SU-DHL-6 (cell line): Measurements from ENCODE around the gene PLCB1.

Experiments
- H2AFZ ChIP-seq: fragments of 200-600 bp; sonication (generic); 2 replicates; pipeline ENCODE4 v1.6.1; 2014; ENCODE audit warnings: low read depth, mild to moderate bottlenecking, moderate library complexity, mixed read lengths, antibody characterized with exemption, low read length; ENCODE audit not compliant: severe bottlenecking
- H3F3A ChIP-seq: fragments of 200-600 bp; shearing (Covaris generic); 2 replicates; pipeline ENCODE4 v1.6.0; 2016; ENCODE audit warnings: antibody characterized with exemption, mild to moderate bottlenecking; ENCODE audit not compliant: insufficient read depth
- H3K27ac ChIP-seq: fragments of 200-600 bp; sonication (generic); 2 replicates; pipeline ENCODE4 v1.5.1; 2016; ENCODE audit warnings: low read depth, mild to moderate bottlenecking, low read length, moderate library complexity, mixed read lengths
- H3K27me3 ChIP-seq: fragments of 200-600 bp; sonication (generic), shearing (Covaris generic); 2 replicates; pipeline ENCODE4 v1.6.0; 2014; ENCODE audit warnings: mild to moderate bottlenecking, low read length
- H3K36me3 ChIP-seq: fragments of 200-600 bp; sonication (generic); 2 replicates; pipeline ENCODE4 v1.6.1; 2014; ENCODE audit warnings: mild to moderate bottlenecking, low read length, mixed read lengths
- H3K4me2 ChIP-seq: fragments of 300-600, 200-600 bp; shearing (Covaris generic), sonication (generic); 2 replicates; pipeline ENCODE4 v1.6.0; 2014; ENCODE audit warnings: low read length, low read depth, mild to moderate bottlenecking; ENCODE audit not compliant: poor library complexity, severe bottlenecking
- H3K4me3 ChIP-seq: fragments of 200-600 bp; sonication (generic); 2 replicates; pipeline ENCODE4 v1.5.1; 2014; ENCODE audit warnings: antibody characterized with exemption, low read length, mild to moderate bottlenecking, mixed read lengths; ENCODE audit not compliant: insufficient read depth, poor library complexity, severe bottlenecking
- H3K79me2 ChIP-seq: fragments of 200-600 bp; sonication (generic); 2 replicates; pipeline ENCODE4 v1.6.1; 2014; ENCODE audit warnings: mild to moderate bottlenecking, low read length, moderate library complexity; ENCODE audit not compliant: insufficient read depth
- H3K9ac ChIP-seq: fragments of 200-600 bp; sonication (generic); 2 replicates; pipeline ENCODE4 v1.7.0; 2014; ENCODE audit warnings: mild to moderate bottlenecking, low read length
- H3K9me2 ChIP-seq: fragments of 200-600 bp; sonication (generic); replicated peaks from 2 replicates; pipeline ENCODE4 v1.6.1; 2014; ENCODE audit warnings: low read length; ENCODE audit not compliant: insufficient read depth
- H3K9me3 ChIP-seq: fragments of 200-600 bp; sonication (generic); 2 replicates; pipeline ENCODE4 v1.6.1; 2014; ENCODE audit warnings: low read length, mixed read lengths; ENCODE audit not compliant: insufficient read depth
- H4K20me1 ChIP-seq: fragments of 200-600 bp; sonication (generic); 2 replicates; pipeline ENCODE4 v1.6.1; 2014; ENCODE audit warnings: low read depth, mild to moderate bottlenecking, antibody characterized with exemption, low read length, moderate library complexity, mixed read lengths
- EZH2phosphoT487 ChIP-seq: fragments of 200-600 bp; sonication (generic), shearing (Covaris generic); conservative IDR thresholded peaks from 2 replicates; pipeline ENCODE4 v1.6.1; 2018; ENCODE audit warnings: mild to moderate bottlenecking, antibody characterized with exemption, low read length, moderate library complexity, mixed read lengths
- TF ChIP-seq, protein P1 (sequence below): fragments of 200-600 bp; sonication (generic); IDR thresholded peaks from one replicate; pipeline ENCODE4 v1.5.1; 2017; ENCODE audit warnings: antibody characterized with exemption, mild to moderate bottlenecking, low read length, moderate library complexity; ENCODE audit not compliant: insufficient read depth, poor library complexity, severe bottlenecking

PLCB1 gene

DNA sequence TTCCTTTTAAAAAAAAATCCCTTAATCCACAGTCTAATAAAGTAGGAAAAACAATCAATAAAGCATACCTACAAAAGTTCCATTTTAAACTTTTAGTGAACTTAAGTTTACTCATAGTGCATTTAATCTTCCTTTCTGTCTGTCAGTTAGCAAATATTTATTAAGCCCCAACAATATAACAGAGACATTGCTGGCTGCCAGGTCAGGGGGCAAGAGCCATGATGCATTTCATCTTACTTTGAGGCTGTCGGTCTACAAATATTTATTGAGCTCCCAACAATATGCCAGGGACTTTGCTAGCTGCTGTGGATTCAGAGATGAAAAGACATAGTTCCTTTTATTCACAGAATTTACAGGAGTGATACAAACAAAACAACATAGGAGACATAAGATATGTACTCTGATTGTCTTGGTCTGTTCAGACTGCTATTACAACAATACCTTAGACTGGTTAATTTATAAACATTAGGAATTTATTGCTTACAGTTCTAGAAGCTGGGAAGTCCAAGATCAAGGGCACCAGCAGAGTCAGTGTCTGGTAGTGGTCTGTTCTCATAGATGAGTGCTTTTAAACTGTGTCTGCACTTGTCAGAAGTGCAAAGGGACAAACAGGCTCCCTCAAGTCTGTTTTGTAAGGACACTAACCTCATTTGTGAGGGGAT is 118.6 kb downstream of the PLCB1 start:
- no peaks in the 10 kb centered on the region for H4K20me1 ChIP-seq
- H3K4me2 ChIP-seq: no peak overlapping the region
- H3K27ac ChIP-seq: no peak overlapping the region
- H3K9ac ChIP-seq: no peak overlapping the region
- no peaks in the 10 kb centered on the region for H3K79me2 ChIP-seq
- H3K4me3 ChIP-seq: no peak overlapping the region
- no peaks in the 10 kb centered on the region for H3F3A ChIP-seq
- H3K36me3 ChIP-seq: no peaks in the 10 kb centered on the region
- no peaks in the 10 kb centered on the region for H3K27me3 ChIP-seq
- TF ChIP-seq, protein P1, sequence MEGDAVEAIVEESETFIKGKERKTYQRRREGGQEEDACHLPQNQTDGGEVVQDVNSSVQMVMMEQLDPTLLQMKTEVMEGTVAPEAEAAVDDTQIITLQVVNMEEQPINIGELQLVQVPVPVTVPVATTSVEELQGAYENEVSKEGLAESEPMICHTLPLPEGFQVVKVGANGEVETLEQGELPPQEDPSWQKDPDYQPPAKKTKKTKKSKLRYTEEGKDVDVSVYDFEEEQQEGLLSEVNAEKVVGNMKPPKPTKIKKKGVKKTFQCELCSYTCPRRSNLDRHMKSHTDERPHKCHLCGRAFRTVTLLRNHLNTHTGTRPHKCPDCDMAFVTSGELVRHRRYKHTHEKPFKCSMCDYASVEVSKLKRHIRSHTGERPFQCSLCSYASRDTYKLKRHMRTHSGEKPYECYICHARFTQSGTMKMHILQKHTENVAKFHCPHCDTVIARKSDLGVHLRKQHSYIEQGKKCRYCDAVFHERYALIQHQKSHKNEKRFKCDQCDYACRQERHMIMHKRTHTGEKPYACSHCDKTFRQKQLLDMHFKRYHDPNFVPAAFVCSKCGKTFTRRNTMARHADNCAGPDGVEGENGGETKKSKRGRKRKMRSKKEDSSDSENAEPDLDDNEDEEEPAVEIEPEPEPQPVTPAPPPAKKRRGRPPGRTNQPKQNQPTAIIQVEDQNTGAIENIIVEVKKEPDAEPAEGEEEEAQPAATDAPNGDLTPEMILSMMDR: no peak
- no peak for TF ChIP-seq EZH2phosphoT487
- H3K9me3 ChIP-seq: no peaks in the 10 kb centered on the region
- H2AFZ ChIP-seq: no peak overlapping the region
- no peaks in the 10 kb centered on the region for H3K9me2 ChIP-seq

- Histone ChIP-seq H3K9ac (no peak overlapping the region), H3K4me2 (no peak overlapping the region), H4K20me1 (no peaks in the 10 kb centered on the region), H3K27ac (no peak overlapping the region), H3K36me3 (no peaks in the 10 kb centered on the region), H3K9me2 (no peaks in the 10 kb centered on the region), H3F3A (no peaks in the 10 kb centered on the region), H2AFZ (no peak overlapping the region), H3K9me3 (no peaks in the 10 kb centered on the region), H3K4me3 (no peak overlapping the region), H3K79me2 (no peaks in the 10 kb centered on the region), H3K27me3 (no peaks in the 10 kb centered on the region)
- TF ChIP-seq, protein P1: no peak
- no peak for TF ChIP-seq EZH2phosphoT487
Measured at GRCh38 chr20:8251201-8251575, 119.1 kb downstream of the PLCB1 start.

GRCh38 chr20:8254911-8255582 is 123.0 kb downstream of the PLCB1 start:
- H2AFZ ChIP-seq: no peak overlapping the region
- TF ChIP-seq, protein P1: no peak
- no peak for TF ChIP-seq EZH2phosphoT487

More at GRCh38 chr20:8254911-8255582, 123.0 kb downstream of the PLCB1 start:
- no peaks in the 10 kb centered on the region for H3K9me2 ChIP-seq
- H3K36me3 ChIP-seq: no peaks in the 10 kb centered on the region
- no peaks in the 10 kb centered on the region for H3K79me2 ChIP-seq
- no peak overlapping the region for H3K4me3 ChIP-seq
- no peaks in the 10 kb centered on the region for H4K20me1 ChIP-seq
- H3K27me3 ChIP-seq: no peaks in the 10 kb centered on the region
- no peak overlapping the region for H3K4me2 ChIP-seq
- H3K9me3 ChIP-seq: no peaks in the 10 kb centered on the region
- no peaks in the 10 kb centered on the region for H3F3A ChIP-seq
- no peak overlapping the region for H3K27ac ChIP-seq
- no peak overlapping the region for H3K9ac ChIP-seq
